Activated CD4-positive, alpha-beta memory T cell treated with anti-CD3 and anti-CD28 coated beads, Interleukin-2, amount 10 ng/mL, durations not matched to agents 7 days and 5 days (primary cell): Measurements from ENCODE around the gene CDK5RAP3. TPM values are rescaled to one million over a fixed set of nuclear protein-coding genes. Genes with fewer than 3 reads are reported as not detected.
A peak's percentile ranks its signal among the peaks of the same experiment; 100 is the strongest.

Experiments
- CTCF ChIA-PET: fragments of 350-600 bp; sonication (Branson Sonifier 250); formaldehyde crosslinking; loops from one replicate; lab custom pipeline; 2021; ENCODE audit warnings: antibody characterized with exemption, inconsistent platforms; lab: Charles Lee
- POLR2A ChIA-PET: fragments of 350-600 bp; sonication (Branson Sonifier 250); formaldehyde crosslinking; loops from one replicate; lab custom pipeline; 2021; ENCODE audit warnings: antibody characterized with exemption; lab: Charles Lee
- DNase-seq: peaks from one replicate; pipeline ENCODE4 v3.0.0-alpha.2; 2020
- H3K27ac Mint-ChIP-seq: one replicate; pipeline ENCODE4 v1.8.0; 2021; ENCODE audit warnings: mild to moderate bottlenecking, mixed read lengths
- H3K27me3 Mint-ChIP-seq: one replicate; pipeline ENCODE4 v1.8.0; 2021; ENCODE audit warnings: mixed read lengths
- H3K36me3 Mint-ChIP-seq: one replicate; pipeline ENCODE4 v1.8.0; 2021; ENCODE audit warnings: low read depth, mixed read lengths
- H3K4me1 Mint-ChIP-seq: one replicate; pipeline ENCODE4 v1.8.0; 2021; ENCODE audit warnings: mixed read lengths
- H3K4me3 Mint-ChIP-seq: one replicate; pipeline ENCODE4 v1.8.0; 2021; ENCODE audit warnings: mild to moderate bottlenecking, mixed read lengths
- H3K9me3 Mint-ChIP-seq: one replicate; pipeline ENCODE4 v1.8.0; 2021; ENCODE audit warnings: mixed read lengths
- total RNA-seq, 2 experiments: library from RNA; stranded (reverse); gene quantifications; one replicate each; pipeline ENCODE4 v1.2.3, GENCODE V29; 2021

Gene CDK5RAP3
- total RNA-seq, 2 experiments from 2014 or later: 194 to 205 TPM

GRCh38 chr17:48022901-48023300 is 52.0 kb downstream of the CDK5RAP3 start:
- Mint-ChIP-seq H3K4me1 (peaks cover 46% of the 10 kb centered on the region), H3K27me3 (peaks cover 20% of the 10 kb centered on the region), H3K9me3 (no peaks in the 10 kb centered on the region), H3K36me3 (peaks cover 2% of the 10 kb centered on the region), H3K4me3 (peak overlapping the region; percentile 69), H3K27ac (peak overlapping the region; percentile 28)
- ChIA-PET CTCF (no interaction called here), POLR2A (no interaction called here)
- no peak for DNase-seq

GRCh38 chr17:48023400-48024148 is 52.7 kb downstream of the CDK5RAP3 start:
- Mint-ChIP-seq H3K27me3 (peaks cover 20% of the 10 kb centered on the region), H3K36me3 (peaks cover 2% of the 10 kb centered on the region), H3K27ac (peak overlapping the region; percentile 65), H3K9me3 (no peaks in the 10 kb centered on the region), H3K4me1 (peaks cover 40% of the 10 kb centered on the region), H3K4me3 (peak overlapping the region; percentile 69)
- ChIA-PET POLR2A (interaction anchor here (1.0 kb wide), 1 partner anchor 25 kb away, joined by 4 read pairs; the partner anchor contains the start of gene NFE2L1), CTCF (interaction anchor here (1.1 kb wide), 1 partner anchor 12 kb away, joined by 3 read pairs; no protein-coding TSS in a partner anchor)
- DNase-seq: peak; percentile 60

GRCh38 chr17:48024149-48025039 is 53.5 kb downstream of the CDK5RAP3 start:
- CTCF ChIA-PET: interaction anchor here (0.9 to 4.2 kb wide), 24 partner anchors 13 to 694 kb away, joined by 3 to 94 read pairs (median 5); partner anchors contain the start of genes CDK5RAP3, COPZ2 and NFE2L1
- peak; percentile 71 for DNase-seq
- Mint-ChIP-seq H3K36me3 (peaks cover 2% of the 10 kb centered on the region), H3K4me1 (peaks cover 38% of the 10 kb centered on the region), H3K4me3 (peak overlapping the region; percentile 86), H3K27ac (peak overlapping the region; percentile 91), H3K27me3 (peaks cover 20% of the 10 kb centered on the region), H3K9me3 (no peaks in the 10 kb centered on the region)
- POLR2A ChIA-PET: interaction anchor here (1.0 to 2.9 kb wide), 3 partner anchors 23 to 54 kb away, joined by 3 to 45 read pairs (median 4); partner anchors contain the start of gene NFE2L1

GRCh38 chr17:48025040-48025903 is 54.4 kb downstream of the CDK5RAP3 start:
- Mint-ChIP-seq H3K4me3 (peak overlapping the region; percentile 86), H3K4me1 (peaks cover 38% of the 10 kb centered on the region), H3K27ac (peak overlapping the region; percentile 91), H3K27me3 (peaks cover 20% of the 10 kb centered on the region), H3K9me3 (no peaks in the 10 kb centered on the region), H3K36me3 (peaks cover 2% of the 10 kb centered on the region)
- ChIA-PET CTCF (interaction anchor here (0.5 to 4.2 kb wide), 34 partner anchors 10 to 1024 kb away, joined by 3 to 94 read pairs (median 5); partner anchors contain the start of genes CDK5RAP3, COPZ2, NFE2L1 and SNX11), POLR2A (interaction anchor here (0.7 to 2.9 kb wide), 8 partner anchors 11 to 98 kb away, joined by 3 to 45 read pairs (median 3); partner anchors contain the start of genes CBX1 and NFE2L1)
- peak; percentile 98 for DNase-seq

- H3K36me3 Mint-ChIP-seq: peaks cover 2% of the 10 kb centered on the region
- H3K27ac Mint-ChIP-seq: no peak overlapping the region
- H3K4me1 Mint-ChIP-seq: peaks cover 38% of the 10 kb centered on the region
- POLR2A ChIA-PET: interaction anchor here (0.7 to 2.9 kb wide), 9 partner anchors 10 to 107 kb away, joined by 3 to 45 read pairs (median 3); partner anchors contain the start of genes CBX1 and NFE2L1
- H3K27me3 Mint-ChIP-seq: peaks cover 22% of the 10 kb centered on the region
- CTCF ChIA-PET: interaction anchor here (0.6 to 4.2 kb wide), 38 partner anchors 10 to 1025 kb away, joined by 3 to 94 read pairs (median 5); partner anchors contain the start of genes CDK5RAP3, COPZ2, NFE2L1 and PNPO
- no peak for DNase-seq
- H3K4me3 Mint-ChIP-seq: peak overlapping the region; percentile 86
- no peaks in the 10 kb centered on the region for H3K9me3 Mint-ChIP-seq
Observed at GRCh38 chr17:48025904-48026501, 55.1 kb downstream of the CDK5RAP3 start.

- peak; percentile 78 for DNase-seq
- Mint-ChIP-seq H3K4me1 (peaks cover 37% of the 10 kb centered on the region), H3K36me3 (peaks cover 2% of the 10 kb centered on the region), H3K27me3 (peaks cover 21% of the 10 kb centered on the region), H3K27ac (no peak overlapping the region), H3K4me3 (no peak overlapping the region), H3K9me3 (no peaks in the 10 kb centered on the region)
- POLR2A ChIA-PET: interaction anchor here (1.0 to 2.9 kb wide), 7 partner anchors 10 to 107 kb away, joined by 3 to 45 read pairs (median 3); partner anchors contain the start of genes CBX1 and NFE2L1
- CTCF ChIA-PET: interaction anchor here (0.7 to 4.2 kb wide), 27 partner anchors 10 to 592 kb away, joined by 3 to 94 read pairs (median 5); partner anchors contain the start of genes CDK5RAP3, COPZ2, HOXB5 and NFE2L1
Observed at GRCh38 chr17:48026502-48027321, 55.8 kb downstream of the CDK5RAP3 start.

- Mint-ChIP-seq H3K27ac (no peak overlapping the region), H3K27me3 (peaks cover 21% of the 10 kb centered on the region), H3K9me3 (no peaks in the 10 kb centered on the region), H3K4me1 (peaks cover 32% of the 10 kb centered on the region), H3K36me3 (no peaks in the 10 kb centered on the region), H3K4me3 (no peak overlapping the region)
- no peak for DNase-seq
- ChIA-PET CTCF (interaction anchor here (0.7 to 4.2 kb wide), 22 partner anchors 9 to 591 kb away, joined by 3 to 94 read pairs (median 6); partner anchors contain the start of genes COPZ2, HOXB5 and NFE2L1), POLR2A (interaction anchor here (1.0 to 2.9 kb wide), 3 partner anchors 20 to 106 kb away, joined by 3 to 45 read pairs (median 5); partner anchors contain the start of gene NFE2L1)
Observed at GRCh38 chr17:48027322-48027981, 56.5 kb downstream of the CDK5RAP3 start.

GRCh38 chr17:48028736-48029135 is 57.8 kb downstream of the CDK5RAP3 start:
- no peak for DNase-seq
- CTCF ChIA-PET: interaction anchor here (1.1 to 4.2 kb wide), 4 partner anchors 8 to 80 kb away, joined by 3 to 46 read pairs (median 10); partner anchors contain the start of gene COPZ2
- H3K9me3 Mint-ChIP-seq: no peaks in the 10 kb centered on the region
- no peak overlapping the region for H3K27ac Mint-ChIP-seq
- peaks cover 31% of the 10 kb centered on the region for H3K27me3 Mint-ChIP-seq
- H3K4me1 Mint-ChIP-seq: peaks cover 25% of the 10 kb centered on the region
- no peak overlapping the region for H3K4me3 Mint-ChIP-seq
- POLR2A ChIA-PET: interaction anchor here (0.7 kb wide), 1 partner anchor 19 kb away, joined by 3 read pairs; the partner anchor contains the start of gene NFE2L1
- H3K36me3 Mint-ChIP-seq: no peaks in the 10 kb centered on the region

GRCh38 chr17:48030531-48030930 is 59.6 kb downstream of the CDK5RAP3 start:
- Mint-ChIP-seq H3K27me3 (peaks cover 34% of the 10 kb centered on the region), H3K4me1 (peaks cover 13% of the 10 kb centered on the region), H3K4me3 (no peak overlapping the region), H3K36me3 (no peaks in the 10 kb centered on the region), H3K27ac (no peak overlapping the region), H3K9me3 (no peaks in the 10 kb centered on the region)
- ChIA-PET POLR2A (interaction anchor here (2.0 kb wide), 1 partner anchor 17 kb away, joined by 5 read pairs; no protein-coding TSS in a partner anchor), CTCF (interaction anchor here (0.8 to 2.9 kb wide), 6 partner anchors 16 to 606 kb away, joined by 3 to 13 read pairs (median 4); no protein-coding TSS in a partner anchor)
- no peak for DNase-seq
